GM21825 (cell line): ENCODE results near the gene GPS1.

Experiments
- ATAC-seq: cut with Tn5 transposase; IDR thresholded peaks from one replicate; pipeline ENCODE4 v1.9.1; 2021; ENCODE audit warnings: mild to moderate bottlenecking, moderate library complexity; ENCODE audit not compliant: unreplicated experiment

The GPS1 gene

DNA sequence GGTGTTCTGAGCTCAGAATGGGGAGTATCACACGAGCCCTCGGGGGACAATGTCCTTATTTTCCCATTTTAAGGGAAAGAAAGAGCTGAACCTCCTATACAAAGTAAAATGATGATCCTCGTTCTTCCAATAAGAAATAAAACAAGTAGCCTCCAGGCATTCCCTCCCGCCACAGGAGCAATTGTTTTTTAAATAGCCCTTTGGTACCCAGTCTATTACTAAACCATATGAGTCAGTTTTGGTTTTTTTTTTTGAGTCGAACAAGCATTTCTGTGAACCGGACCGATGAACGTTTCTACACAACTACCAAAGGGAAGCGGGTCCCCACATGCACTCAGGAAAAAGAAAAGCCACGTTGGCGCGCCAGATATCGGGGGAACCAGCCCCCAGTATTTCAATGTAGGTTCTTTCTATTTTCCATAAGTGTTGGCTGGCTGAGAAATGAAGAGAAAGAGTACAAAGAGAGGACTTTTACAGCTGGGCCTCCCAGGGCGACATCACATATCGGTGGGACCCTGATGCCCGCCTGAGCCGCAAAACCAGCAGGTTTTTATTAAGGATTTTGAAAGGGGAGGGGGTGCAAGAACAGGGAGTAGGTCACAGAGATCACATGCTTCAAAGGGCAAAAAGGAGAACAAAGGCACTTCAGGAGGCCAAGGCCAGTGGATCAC, 10.4 kb upstream of the GPS1 start:
- no peak for ATAC-seq

DNA sequence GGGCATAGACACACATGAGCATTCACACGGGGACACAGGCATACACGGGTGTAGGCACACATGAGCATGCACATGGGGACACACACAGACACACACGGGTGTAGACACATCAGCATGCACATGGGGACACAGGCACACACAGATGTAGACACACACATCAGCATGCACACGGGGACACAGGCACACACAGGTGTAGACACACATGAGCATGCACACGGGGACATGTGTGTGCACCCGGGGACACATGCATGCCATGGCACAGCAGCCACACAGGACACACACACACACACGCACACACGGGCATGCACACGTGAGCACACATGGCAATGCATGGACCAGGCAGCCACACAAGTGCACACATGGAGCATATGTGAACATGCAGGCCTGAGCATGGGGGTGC, 9.0 kb upstream of the GPS1 start:
- ATAC-seq, result no peak

DNA sequence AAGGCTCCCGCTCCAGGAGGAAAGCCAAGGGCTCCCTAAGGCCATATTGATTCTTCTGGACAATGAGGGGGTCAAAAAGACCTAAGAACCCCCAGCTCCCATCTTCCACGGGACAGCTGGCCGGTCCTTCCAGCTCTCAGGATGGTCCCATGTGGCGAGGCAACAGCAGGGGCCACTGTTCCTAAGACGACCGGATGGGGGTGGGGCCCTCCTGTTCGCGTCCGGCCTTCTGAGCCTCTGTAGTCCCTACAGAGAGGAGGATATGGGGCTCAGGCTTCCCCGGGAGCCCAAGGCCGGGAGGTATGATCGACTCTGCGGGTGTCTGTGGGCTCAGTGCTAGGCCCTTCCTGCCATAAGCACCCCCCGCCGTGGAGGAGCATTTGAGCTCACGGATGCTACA, 8.2 kb upstream of the GPS1 start:
- no peak for ATAC-seq

DNA sequence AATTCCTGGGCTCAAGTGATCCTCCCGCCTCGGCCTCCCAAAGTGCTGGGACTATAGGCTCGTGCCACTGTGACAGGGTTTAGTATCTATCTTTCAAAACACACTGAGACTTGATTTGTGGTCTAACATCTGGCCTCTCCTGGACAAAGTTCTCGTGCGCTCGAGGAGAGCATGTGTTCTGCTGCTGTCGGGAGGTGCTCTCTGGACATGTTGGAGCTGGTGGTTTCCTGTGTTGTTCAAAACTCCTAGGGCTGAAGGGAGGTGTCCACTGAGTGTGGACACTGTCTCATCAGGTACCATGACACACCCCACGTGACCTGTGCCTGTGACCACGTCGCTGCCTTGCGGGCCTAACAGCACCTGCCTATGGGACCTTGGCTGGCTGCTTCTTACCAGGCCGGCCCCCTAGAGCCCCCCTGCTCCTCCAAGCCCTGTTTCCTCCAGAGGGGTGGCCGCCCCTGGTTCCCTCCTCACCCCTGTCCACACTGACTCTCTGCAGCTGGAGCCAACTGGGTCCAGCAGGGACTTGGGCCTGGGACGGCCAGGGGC, 5.7 kb upstream of the GPS1 start:
- no peak for ATAC-seq

DNA sequence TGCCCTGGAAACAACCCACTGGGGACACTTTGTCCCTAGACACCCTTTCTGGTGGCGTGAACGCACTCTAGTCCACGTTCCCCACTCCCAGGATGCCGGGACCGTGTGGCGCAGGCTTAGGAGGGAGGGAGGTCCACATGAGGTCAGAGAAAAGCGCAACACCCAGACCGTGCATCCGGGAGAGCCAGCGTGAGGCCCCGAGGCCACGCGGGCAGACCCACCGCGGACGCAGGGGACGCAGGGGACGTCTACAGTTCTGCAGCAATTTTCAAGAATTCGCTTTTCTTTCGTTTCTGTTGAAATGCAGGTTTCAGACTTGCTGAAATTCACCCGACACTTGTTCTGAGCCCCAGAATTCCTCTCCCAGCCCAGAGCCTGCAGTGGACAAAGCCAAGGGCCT, 4.8 kb upstream of the GPS1 start:
- no peak for ATAC-seq

DNA sequence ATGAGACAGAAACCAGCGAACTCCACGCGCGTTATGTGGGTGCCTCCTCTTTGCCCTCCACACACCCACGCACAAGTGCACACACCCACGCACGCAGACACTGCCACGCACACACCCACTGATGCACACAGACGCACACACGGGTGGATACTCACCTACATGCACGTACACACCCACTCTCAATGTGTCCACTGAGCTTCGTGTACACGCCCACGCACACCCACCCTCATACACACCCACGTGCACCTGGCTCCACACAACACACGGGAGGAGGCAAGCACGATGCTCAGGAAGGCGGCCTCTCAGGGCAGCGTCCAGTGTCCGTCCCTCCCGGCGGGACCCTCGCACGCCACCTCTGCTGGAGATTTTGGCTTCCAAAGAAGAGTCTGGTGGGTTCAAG, 4.3 kb upstream of the GPS1 start:
- ATAC-seq, result no peak

DNA sequence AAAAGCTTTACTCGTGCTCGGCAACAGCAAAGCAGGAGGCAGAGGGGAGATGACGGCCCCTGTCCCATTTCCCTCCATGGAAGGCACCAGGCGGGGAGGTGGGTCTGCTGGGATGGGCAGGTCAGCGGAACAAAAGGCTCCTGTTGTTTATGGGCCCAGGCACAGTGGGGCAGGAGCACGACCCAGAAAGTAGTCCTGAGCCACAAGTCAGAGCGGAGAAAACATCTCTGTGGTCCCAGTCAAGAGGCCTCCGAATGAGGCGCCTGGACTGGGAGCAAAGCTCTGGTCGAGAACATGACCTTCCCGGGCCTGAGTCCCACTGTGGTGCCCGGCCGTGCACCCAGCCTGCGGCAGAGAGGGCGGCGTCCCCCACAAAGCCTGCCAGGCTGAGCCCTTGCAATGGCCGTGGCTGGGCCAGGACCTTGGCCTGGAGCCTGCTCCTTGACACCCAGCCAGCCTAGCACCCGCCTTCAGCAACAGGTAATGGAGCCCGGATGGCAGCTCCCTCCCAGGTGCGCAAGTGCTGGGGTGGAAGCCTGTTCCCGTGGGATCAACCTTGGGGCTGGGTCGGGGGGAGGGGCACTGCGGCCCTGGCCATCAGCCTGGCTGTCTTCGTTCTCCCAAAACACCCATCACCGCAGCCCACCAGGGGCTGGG, 3.7 kb upstream of the GPS1 start:
- no peak for ATAC-seq

DNA sequence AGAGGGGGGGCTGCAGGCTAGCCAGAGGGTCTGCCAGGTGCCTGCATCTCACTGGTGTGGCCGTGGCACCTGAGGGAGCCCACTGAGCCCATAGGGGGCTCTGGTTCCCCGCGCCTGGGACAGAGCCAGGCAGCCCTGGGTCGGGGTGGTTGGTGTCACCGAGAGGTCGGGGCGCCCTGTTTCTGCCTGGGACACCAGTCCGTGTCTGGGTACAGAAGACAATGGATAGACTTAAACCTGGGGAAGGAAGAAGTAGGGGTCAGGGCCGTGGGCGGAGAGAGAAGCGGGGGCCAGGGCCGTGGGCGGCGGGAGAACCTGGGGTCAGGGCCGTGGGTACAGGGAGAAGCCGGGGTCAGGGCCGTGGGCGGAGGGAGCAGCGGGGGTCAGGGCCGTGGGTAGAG, 3.1 kb upstream of the GPS1 start:
- ATAC-seq, result no peak

DNA sequence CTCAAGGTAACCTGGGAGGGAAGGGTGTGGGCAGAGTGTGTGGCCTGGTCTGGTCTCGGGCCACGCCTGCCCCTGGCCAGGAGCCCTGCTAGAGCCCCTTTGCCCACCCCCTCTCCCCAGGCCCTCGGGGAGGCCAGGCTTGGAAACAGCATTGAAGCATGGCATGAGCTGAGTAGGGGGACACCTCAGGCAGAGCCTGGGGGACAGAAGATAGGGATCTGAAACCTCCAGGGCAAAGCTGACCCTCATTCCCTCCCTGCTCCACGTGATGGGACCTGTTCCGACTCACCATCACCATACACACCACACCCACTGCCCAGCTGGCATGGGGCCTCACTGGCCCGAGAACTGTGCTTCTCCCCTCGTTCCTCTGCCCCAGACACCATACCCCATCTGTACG, 2.6 kb upstream of the GPS1 start:
- ATAC-seq, result no peak

DNA sequence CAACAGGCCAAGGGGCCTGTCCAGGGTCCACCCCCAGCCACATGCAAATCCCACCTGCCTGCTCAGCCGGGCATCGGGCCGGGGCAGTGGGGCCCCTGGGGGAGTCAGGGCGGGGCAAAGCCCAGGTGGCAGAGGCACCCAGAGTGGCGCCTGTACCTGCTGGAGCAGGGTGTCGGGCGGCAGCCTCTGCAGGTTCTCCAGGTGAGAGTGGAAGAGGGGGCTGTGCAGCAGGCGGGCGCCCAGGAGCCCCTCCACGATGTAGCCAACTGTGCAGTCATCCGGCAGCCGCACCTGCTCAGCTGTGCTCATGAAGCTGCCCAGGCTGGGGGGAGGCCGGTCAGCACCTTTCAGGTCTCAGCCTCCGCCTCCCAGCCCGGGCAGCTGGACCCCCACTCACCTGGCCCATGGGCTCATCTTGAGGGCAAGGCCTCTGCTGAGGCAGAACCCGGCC, 2.2 kb upstream of the GPS1 start:
- no peak for ATAC-seq

DNA sequence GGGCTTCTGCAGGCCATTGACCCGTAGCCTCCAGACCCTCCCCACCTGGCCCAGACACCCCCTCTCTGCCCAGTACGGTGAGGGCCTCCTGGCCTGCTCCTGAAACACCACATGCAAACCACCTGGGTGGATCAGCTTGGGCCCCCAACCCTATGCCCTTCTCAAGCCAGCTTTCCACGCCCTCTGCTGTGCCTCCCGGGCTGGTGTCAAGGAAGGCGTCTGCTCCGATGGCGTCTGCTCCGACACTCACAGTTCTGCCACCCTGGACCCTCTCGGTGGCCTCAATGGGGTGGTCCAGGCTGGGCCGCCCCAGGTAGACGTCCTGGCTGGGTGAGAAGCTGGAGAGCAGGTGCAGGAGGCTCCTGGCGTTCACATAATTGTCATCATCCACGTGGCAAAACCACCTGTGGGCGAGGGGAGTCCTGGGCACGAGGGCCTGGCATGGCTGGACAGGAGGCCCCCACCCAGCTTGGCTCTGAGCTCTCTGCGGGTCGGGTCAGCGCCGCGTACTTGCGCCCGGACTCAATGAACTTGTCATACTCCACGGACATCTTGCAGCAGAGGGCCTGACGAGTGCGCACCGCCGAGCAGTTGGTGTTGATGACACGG, 1.4 kb upstream of the GPS1 start:
- ATAC-seq, result no peak

DNA sequence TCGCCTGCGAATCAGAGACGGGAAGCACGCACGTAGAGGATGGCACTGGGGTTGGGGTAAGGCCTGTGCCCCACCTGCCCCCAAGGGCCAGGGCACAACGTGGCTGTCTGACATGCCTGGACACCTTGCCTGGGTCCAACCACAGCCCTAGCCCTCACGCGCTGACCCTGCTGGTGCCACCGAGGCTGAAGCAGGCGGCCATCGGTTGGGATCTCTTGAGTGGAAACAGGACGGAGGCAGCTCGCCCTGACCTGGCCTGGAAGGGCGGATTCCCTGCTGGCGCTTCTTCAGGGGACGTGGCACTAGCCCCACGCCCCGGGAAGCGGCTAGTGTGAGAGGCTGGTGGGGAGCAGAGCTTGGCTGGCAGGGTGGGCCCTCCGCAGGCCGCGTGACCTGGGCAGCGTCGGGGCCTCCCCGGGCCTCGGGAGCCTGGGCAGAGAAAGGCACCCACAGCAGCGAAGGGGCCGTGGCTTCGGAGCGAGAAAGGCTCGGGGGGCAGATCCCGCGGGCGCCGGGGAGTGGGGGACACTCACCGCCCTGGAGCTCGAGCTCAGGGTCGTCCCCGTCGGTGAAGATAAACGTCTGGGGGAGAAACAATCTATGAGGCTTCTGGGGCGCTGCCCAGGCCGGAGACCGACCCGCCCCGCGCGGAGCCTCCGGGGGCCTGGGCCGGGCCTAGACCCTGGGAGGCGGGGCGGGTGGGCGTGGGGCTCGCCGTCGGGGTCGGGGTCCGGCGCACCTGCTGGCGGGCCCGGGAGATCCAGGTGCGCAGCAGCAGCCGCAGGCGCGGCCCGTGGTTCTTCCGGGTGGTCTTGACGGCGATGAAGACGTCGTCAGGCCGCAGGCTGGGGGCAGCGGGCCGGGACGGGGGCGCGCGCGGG, 697 bp upstream of the GPS1 start:
- ATAC-seq, result no peak

DNA sequence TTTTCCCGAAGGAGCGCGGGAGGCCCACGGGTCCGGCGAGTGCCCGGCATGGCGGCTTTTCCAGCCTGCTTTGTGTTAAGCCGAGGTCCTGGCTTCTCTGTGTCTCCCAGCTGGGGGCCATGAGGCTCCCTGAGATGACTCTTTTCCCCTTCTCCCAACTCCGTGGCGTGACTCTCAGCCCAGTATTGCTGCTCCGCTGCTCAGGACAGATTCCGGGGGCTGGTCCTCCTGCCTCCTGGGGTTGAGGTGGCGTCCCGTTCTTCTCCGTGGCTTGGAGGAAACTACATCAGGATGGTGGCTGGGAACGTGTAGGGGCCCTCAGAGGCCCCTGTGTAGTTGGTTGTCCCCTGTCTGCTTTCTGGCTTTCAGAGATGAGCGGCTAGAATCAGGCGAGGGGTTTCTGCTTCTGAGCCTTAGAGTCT, 951 bp downstream of the GPS1 start:
- no peak for ATAC-seq

DNA sequence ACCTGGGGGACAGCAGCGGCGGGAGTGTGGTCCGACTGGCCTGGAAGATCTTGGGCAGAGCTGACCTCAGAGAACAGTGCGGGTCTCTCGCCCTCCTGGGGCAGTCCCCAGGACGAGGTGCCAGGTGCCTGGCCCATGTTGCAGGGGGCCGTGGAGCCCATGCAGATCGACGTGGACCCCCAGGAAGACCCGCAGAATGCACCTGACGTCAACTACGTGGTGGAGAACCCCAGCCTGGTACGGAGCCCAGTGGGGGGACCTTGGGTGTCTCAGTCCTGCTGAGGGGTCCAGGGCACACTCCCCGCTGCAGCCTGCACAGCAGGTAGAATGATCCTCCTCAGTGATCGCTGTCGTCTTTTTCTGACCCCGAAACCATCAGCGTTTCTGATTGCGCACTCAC, 1.4 kb downstream of the GPS1 start:
- ATAC-seq, result no peak

DNA sequence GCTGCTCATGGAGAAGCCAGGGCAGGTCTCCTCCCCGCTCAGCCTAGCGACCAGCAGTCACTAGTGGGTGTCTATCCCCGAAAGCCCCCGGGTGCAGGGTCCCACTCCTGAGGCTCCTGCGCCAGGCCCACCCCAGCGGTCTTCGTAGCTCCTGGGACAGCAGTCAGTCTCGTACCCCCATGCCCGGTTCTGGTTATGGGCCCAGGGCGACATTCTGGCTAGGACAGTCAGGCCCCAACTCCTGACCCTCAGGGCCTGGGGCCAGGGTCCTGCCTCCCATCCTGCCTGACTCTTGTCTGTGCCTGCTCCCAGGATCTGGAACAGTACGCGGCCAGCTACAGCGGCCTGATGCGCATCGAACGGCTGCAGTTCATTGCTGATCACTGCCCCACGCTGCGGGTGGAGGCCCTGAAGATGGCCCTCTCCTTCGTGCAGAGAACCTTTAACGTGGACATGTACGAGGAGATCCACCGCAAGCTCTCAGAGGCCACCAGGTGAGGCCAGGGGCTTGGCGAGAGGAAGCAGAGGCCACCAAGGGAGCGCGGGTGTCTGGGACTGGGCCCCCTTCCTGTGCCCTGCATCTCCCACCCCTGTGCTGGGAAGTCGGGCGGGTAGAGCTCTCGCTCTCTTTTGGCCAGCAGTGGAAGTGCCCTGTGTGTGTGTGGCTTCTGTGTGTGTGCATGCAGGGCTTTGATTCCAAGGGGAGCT, 2.0 kb downstream of the GPS1 start:
- ATAC-seq, result no peak

DNA sequence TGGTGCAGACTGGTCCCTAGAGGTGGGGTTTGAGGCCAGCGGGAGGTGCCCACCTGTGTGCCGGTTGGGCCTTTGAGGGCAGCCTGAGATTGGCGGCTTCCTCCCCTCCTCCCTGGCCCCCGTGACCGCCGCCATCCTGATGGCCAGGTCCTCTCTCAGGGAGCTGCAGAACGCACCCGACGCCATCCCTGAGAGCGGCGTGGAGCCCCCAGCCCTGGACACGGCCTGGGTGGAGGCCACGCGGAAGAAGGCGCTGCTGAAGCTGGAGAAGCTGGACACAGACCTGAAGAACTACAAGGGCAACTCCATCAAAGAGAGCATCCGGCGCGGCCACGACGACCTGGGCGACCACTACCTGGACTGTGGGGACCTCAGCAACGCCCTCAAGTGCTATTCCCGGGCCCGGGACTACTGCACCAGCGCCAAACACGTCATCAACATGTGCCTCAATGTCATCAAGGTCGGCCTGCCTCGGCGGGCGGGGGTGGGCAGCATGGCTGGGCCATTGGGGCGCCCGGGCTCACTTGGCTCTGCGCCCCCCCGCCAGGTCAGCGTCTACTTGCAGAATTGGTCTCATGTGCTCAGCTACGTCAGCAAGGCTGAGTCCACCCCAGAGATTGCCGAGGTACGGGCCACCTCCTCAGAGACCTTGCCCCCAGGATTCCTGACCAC, 2.8 kb downstream of the GPS1 start:
- ATAC-seq, result no peak

DNA sequence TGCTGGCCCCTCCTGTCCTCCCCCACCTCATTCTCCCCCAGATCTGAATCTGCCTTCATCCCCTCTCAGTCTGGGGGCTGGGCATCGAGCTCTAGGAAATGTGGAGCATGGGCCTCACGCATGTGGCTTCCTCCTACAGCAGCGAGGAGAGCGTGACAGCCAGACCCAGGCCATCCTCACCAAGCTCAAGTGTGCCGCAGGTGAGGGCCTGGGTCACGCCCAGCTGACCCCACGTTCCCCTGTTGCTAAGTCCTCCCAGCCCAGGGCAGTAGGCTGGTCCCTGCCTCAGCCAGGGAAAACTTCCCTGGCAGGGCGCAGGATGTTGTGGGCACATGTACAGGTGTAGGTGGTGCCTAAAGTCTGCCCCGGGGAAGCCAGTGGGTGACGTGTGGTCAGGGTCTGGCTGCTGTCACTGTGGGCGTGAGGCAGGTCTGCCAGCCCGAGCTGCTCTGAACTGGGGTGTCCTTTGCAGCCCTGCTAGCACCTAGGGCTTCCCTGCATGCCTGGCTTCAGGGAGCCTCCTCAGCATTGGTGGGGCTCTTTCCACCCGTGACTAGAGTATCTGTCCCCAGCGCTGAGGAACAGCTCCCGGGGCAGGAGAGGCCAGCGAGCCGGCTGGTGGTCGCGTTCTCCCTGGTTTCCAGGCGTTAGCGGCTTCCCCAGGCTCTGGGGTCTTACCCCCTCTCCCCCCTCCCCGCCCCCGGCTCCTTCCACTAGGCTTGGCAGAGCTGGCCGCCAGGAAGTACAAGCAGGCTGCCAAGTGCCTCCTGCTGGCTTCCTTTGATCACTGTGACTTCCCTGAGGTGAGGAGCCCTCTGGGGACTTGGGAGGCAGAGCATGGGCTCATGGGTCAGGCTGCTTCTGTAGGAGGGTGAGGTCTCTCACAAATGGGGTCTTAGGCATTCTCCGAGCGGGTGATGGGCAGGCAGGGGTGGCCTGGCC, 3.6 kb downstream of the GPS1 start:
- ATAC-seq, result no peak

DNA sequence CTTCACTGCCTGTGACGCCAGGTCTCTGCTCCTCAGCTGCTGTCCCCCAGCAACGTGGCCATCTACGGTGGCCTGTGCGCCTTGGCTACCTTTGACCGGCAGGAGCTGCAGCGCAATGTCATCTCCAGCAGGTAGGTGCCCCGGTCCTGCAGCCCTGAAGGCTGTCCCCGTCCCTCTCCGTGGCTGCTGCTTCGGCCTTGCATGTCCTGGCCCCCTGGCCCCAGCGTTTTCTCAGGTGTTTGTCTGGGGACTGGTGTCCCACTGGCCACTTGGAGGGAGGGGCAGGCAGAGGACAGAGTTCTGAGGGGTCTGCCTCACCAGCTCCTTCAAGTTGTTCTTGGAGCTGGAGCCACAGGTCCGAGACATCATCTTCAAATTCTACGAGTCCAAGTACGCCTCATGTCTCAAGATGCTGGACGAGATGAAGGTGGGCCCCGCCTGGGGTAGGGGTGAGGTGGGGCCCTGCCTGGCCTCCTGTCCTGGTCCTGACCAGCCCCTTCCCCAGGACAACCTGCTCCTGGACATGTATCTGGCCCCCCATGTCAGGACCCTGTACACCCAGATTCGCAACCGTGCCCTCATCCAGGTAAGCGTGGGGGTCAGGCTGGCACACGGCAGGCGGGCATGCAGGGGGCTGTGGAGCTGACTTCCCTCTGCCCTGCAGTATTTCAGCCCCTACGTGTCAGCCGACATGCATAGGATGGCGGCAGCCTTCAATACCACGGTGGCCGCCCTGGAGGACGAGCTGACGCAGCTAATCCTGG, 4.4 kb downstream of the GPS1 start:
- ATAC-seq, result no peak
